Measurements from ENCODE around the gene SLC22A4. TPM values are rescaled to one million over a fixed set of nuclear protein-coding genes. Genes with fewer than 3 reads are reported as not detected.

Gene SLC22A4
- total RNA-seq, 1 experiment from 2014 or later = 0.72 TPM

GRCh38 chr5:132369474-132370180 lies 75.4 kb downstream of the SLC22A4 start, which contains the start of gene SLC22A5:
TSS of gene SLC22A5 (plus strand) at chr5:132369710. CDS start at chr5:132369973, 263 bp downstream.
- Mint-ChIP-seq H3K27ac (peak within 1 kb of the TSS in 1 of 3 experiments; percentile 75; a peak in 1 of 7 replicates), H3K4me3 (peak within 1 kb of the TSS; percentile 73 to 81), H3K9me3 (no peaks in the 10 kb centered on the region), H3K36me3 (ENCODE audit: insufficient read depth in 1 of 3, low read depth in 3 of 3) (peaks cover 0 to 3% (median 0%) of the 10 kb centered on the region in 3 experiments; a peak in 3 of 7 replicates), H3K4me1 (peaks cover 16 to 18% of the 10 kb centered on the region in 2 experiments), H3K27me3 (ENCODE audit: low read depth) (peaks cover 15% of the 10 kb centered on the region)
- no peak for TF ChIP-seq CTCF (conservative IDR thresholded peaks at IDR 0.05)
- no peak within 1 kb of the TSS for H3T11ph ChIP-seq (ENCODE audit: low read length)
- H3K27me3 ChIP-seq (ENCODE audit: insufficient read depth, low read length) = no peaks in the 10 kb centered on the region; the same call in 1 of the 2 replicates
- H2BK5ac ChIP-seq (ENCODE audit: insufficient read length, low read length) = no peak within 1 kb of the TSS
- no peak within 1 kb of the TSS for H3K4ac ChIP-seq (ENCODE audit: low read depth, low read length)
- H2BK120ac ChIP-seq (ENCODE audit: low read depth, low read length, poor library complexity, severe bottlenecking) = no peak within 1 kb of the TSS
- H3K9ac ChIP-seq (ENCODE audit: extremely low read depth, insufficient read length, low read length) = peak within 1 kb of the TSS; percentile 20
- peaks cover 3% of the 10 kb centered on the region for H3K23me2 ChIP-seq (ENCODE audit: insufficient read length, low read depth, low read length, poor library complexity, severe bottlenecking)
- peak; percentile 83 for DNase-seq
- H4K91ac ChIP-seq (ENCODE audit: insufficient read length, low read depth, low read length) = no peak within 1 kb of the TSS
- no peaks in the 10 kb centered on the region for H3K4me1 ChIP-seq (ENCODE audit: insufficient read depth, low read length)
- no peak within 1 kb of the TSS for H2BK15ac ChIP-seq (ENCODE audit: low read depth, low read length)
- no peak within 1 kb of the TSS for H4K5ac ChIP-seq (ENCODE audit: insufficient read length, low read depth, low read length)
- H3K79me2 ChIP-seq (ENCODE audit: insufficient read depth, low read length) = no peaks in the 10 kb centered on the region
- peak within 1 kb of the TSS; percentile 62 for H3K14ac ChIP-seq (ENCODE audit: insufficient read depth, low read length)
- H2BK20ac ChIP-seq (ENCODE audit: low read depth, low read length, poor library complexity, severe bottlenecking) = no peak within 1 kb of the TSS
- H2AFZ ChIP-seq (ENCODE audit: low read length) = peak within 1 kb of the TSS; percentile 4
- no CpG with 5 or more reads among the region's 83 CpGs for WGBS (ENCODE audit: extremely low coverage, insufficient read length, low lambda C conversion rate)
- H3K56ac ChIP-seq (ENCODE audit: insufficient read length, low read depth, low read length) = no peak within 1 kb of the TSS
- peak within 1 kb of the TSS; percentile 35 for H3K4me2 ChIP-seq (ENCODE audit: insufficient read depth, insufficient read length, low read length)
- H3K23ac ChIP-seq (ENCODE audit: insufficient read length, low read depth, low read length) = no peak within 1 kb of the TSS
- H3K9me3 ChIP-seq (ENCODE audit: control insufficient read depth, low read depth, low read length) = no peaks in the 10 kb centered on the region
- no peak within 1 kb of the TSS for H2BK12ac ChIP-seq (ENCODE audit: insufficient read length, low read depth, low read length)
- no peak within 1 kb of the TSS for H2AK5ac ChIP-seq (ENCODE audit: insufficient read length, low read length)
- H4K8ac ChIP-seq (replicated peaks; ENCODE audit: insufficient read length, low read depth, low read length) = no peak within 1 kb of the TSS
- H3K27ac ChIP-seq (ENCODE audit: insufficient read length, low read depth, low read length) = no peak within 1 kb of the TSS
- H3K18ac ChIP-seq (ENCODE audit: insufficient read length, low read depth, low read length) = no peak within 1 kb of the TSS
- no peaks in the 10 kb centered on the region for H4K20me1 ChIP-seq (ENCODE audit: control insufficient read depth, insufficient read depth, insufficient read length)
- H3K79me1 ChIP-seq (ENCODE audit: insufficient read depth, low read depth, low read length, poor library complexity, severe bottlenecking) = no peaks in the 10 kb centered on the region

Measured in H9 (cell line).